WI38 (cell line): ENCODE measurements around the gene ROR2.

ENCODE experiments used
- H3K4me3 ChIP-seq: 2 replicates; pipeline ENCODE4 v1.5.1; 2011; ENCODE audit warnings: low read depth, mild to moderate bottlenecking, control low read depth, low read length
- CTCF ChIP-seq: IDR thresholded peaks from 2 replicates; pipeline ENCODE4 v1.5.1; 2012; ENCODE audit warnings: low read depth, mild to moderate bottlenecking, control low read depth, low read length

Gene ROR2

DNA sequence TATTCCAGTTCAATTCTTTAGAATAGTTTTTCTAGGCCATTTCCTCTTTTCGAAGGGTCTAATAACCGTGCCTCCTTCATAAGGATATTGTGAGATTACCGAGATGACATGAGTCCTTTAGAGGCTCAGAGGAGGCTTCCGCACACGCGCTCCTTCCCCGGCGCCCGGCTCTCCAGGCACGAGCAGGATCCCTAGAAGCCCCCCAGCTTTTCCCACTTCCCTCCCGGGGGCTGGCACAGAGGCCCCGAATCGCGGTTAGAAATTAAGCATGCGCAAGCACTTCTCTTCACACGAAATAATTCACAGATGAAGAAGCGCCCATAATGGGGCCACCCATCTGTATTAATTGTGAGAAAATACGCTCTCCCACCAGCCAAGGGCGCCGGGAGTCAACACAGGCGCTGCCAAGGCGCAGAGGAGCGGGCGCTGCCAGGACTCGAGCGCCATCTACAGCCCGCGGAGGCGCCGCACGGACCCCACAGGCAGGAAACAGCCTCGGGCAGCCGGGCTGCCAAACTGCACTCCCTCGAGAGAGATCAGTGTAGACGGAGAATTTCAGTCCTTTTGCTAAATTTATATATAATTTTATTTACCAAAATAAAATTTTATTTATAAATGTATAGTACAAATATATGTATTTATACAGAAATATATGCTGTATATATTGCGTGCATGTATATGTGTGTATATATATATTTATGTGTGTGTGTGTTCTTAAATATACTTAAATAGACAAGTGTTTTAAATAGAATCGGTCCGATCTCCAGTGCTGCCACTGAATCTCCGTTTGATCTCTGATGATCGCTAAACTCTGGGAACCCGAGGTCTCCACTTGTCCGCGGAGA lies 268.3 kb downstream of the ROR2 start:
- H3K4me3 ChIP-seq = no peak overlapping the region
- TF ChIP-seq CTCF = peak; percentile 94

DNA sequence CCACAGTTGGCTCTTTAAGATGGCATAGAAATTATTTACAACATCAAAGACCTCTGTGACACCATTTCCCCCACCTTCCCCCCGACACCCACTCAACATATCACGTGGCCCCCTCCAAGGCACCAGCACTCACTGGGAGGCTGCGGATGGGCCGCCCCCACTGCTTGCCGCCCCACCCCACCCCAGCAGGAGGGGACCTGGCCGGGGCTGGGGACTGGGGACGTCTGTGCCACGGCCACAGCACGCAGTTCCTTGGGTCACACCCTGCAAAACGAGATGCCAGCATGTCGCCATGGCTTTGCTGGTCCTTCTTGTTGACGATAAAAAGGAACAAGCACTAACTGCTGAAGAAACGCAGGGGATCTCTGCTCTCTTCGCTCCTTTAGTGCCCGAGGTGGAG lies 269.0 kb downstream of the ROR2 start:
- TF ChIP-seq CTCF = no peak
- no peak overlapping the region for H3K4me3 ChIP-seq

DNA sequence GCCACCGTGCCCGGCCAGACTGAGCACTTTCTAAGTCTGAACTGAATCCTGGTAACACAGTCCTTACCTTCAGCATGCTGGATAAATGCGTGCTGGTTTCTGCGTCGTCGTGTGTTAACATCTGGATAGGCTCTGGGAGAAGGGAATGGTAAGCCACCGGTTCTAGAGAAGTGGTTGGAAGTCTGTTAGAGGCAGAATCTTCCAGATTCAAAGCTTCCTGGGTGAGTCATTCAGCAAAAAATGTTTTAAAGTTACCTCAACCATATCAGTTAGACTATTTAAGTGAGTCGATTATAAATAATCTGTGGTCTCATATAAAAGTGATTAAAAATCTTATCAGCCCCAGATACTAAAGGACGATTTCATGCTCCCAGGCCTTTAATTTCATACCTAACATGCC lies 269.9 kb downstream of the ROR2 start:
- TF ChIP-seq CTCF = no peak
- H3K4me3 ChIP-seq = no peak overlapping the region

DNA sequence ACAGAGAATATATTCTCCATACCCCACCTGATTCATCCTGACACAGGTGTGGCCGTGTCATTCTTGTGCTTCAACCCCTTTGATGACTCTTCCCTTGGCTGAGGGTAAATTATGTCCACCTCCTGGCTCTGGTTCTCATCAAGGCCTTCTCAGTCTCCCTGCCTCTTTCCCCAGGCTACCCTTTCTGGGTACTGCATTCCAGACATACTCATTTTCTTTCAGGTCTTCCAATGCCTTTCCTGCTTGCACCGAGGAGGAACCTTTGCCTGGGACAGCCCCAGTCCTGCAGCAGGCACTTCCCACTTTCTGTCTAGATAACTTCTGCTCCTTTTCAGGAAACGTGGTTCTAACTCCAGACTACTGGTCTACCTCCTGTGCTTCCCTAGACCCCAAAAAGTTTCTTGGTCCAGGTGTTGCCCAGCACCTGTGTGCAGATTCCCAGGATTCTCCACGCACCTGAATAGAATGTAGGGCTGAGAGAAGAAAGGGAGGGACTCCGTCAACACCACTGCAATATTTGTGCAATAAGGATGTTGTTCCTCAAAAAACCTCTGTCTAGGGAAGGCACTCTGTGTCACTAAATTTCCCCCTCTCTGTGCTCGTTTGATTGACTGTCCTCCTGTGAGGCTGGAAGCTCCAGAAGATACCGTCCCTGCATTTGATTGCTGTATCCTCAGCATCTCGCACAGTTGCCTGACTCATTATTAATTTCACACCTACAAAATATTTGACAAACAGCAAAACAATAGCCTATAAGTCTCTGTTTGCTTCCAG lies 271.0 kb downstream of the ROR2 start:
- H3K4me3 ChIP-seq = no peak overlapping the region
- no peak for TF ChIP-seq CTCF

DNA sequence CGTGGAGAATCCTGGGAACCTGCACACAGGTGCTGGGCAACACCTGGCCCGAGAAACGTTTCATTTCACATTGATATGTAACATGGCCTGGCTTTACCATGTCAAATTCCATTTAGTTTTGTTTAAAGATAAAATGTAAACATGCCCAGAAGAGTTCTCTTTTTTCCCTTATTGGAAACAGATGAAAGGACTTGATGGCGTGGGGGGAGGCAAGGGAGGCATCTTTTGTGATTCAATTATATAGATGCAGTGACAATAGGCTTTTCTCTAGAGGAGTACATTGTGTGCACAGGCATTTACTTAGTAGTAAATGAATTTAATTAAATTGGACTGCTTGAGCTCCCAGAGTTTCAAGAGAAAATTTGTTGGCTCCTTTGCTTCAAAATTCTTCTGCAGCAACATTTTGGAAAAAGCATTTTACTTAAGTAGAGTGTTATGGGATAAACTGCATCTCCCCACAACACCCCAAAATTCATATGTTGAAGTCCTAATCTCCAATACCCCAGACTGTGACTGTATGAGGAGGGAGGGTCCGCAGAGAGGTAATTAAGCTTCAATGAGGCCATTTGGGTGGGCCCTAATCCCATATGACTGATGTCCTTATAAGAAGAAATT lies 272.1 kb downstream of the ROR2 start:
- TF ChIP-seq CTCF = no peak
- no peak overlapping the region for H3K4me3 ChIP-seq

- TF ChIP-seq CTCF = no peak
- no peak overlapping the region for H3K4me3 ChIP-seq
Measured at GRCh38 chr9:91677331-91677730, 272.7 kb downstream of the ROR2 start.

DNA sequence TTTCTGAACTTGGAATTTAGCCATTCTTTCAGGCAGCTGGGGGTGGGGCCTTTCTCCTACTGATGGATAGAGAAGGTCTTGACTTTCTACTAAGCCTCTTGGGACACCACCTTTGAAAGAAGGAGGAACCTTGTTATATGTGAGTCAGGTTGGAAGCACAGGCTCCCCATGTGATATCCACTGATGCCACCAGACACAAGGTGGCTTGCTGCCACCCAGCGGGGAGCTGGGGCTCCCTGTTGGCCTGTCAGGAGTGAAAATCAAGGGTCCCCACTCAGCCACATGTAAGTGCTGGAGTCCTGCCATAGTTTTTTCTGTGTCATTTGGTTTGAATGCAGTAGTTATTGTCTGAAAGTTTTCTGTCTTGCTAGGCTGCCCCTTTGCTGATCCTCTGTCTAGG lies 274.0 kb downstream of the ROR2 start:
- peak; percentile 16; the same call in 1 of the 2 replicates for TF ChIP-seq CTCF
- no peak overlapping the region for H3K4me3 ChIP-seq
